Measurements from ENCODE around the gene TMEM178B.

Gene TMEM178B

GRCh38 chr7:141436575-141437075, 362.8 kb downstream of the TMEM178B start:
- peak in 1 of 2 experiments; percentile 59 for DNase-seq

GRCh38 chr7:141439164-141439563, 365.3 kb downstream of the TMEM178B start:
- DNase-seq = no peak

- DNase-seq = no peak
Observed at GRCh38 chr7:141439776-141440175, 365.9 kb downstream of the TMEM178B start.

GRCh38 chr7:141441837-141442627, 368.2 kb downstream of the TMEM178B start:
- DNase-seq = no peak

- DNase-seq = no peak
Observed at GRCh38 chr7:141442781-141443180, 368.9 kb downstream of the TMEM178B start.

- no peak for DNase-seq
Observed at GRCh38 chr7:141444961-141445360, 371.1 kb downstream of the TMEM178B start.

GRCh38 chr7:141451232-141451631, 377.4 kb downstream of the TMEM178B start:
- no peak for DNase-seq

GRCh38 chr7:141452911-141453310, 379.0 kb downstream of the TMEM178B start:
- DNase-seq = no peak

- no peak for DNase-seq
Observed at GRCh38 chr7:141454338-141454737, 380.5 kb downstream of the TMEM178B start.

GRCh38 chr7:141455723-141456122, 381.9 kb downstream of the TMEM178B start:
- no peak for DNase-seq

- no peak for DNase-seq
Observed at GRCh38 chr7:141456298-141456697, 382.4 kb downstream of the TMEM178B start.

GRCh38 chr7:141456711-141457110, 382.8 kb downstream of the TMEM178B start:
- DNase-seq = no peak

GRCh38 chr7:141460781-141461715, 387.2 kb downstream of the TMEM178B start:
- DNase-seq = no peak

- no peak for DNase-seq
Observed at GRCh38 chr7:141461924-141462323, 388.1 kb downstream of the TMEM178B start.

- no peak for DNase-seq
Observed at GRCh38 chr7:141462958-141463357, 389.1 kb downstream of the TMEM178B start.

- no peak for DNase-seq
Observed at GRCh38 chr7:141463986-141464385, 390.1 kb downstream of the TMEM178B start.

GRCh38 chr7:141464551-141464950, 390.7 kb downstream of the TMEM178B start:
- DNase-seq = no peak

GRCh38 chr7:141466151-141466904, 392.5 kb downstream of the TMEM178B start:
- no peak for DNase-seq

- DNase-seq = no peak
Observed at GRCh38 chr7:141468341-141468740, 394.5 kb downstream of the TMEM178B start.

GRCh38 chr7:141475679-141476078, 401.8 kb downstream of the TMEM178B start:
- no peak for DNase-seq

GRCh38 chr7:141477865-141478264, 404.0 kb downstream of the TMEM178B start:
- DNase-seq = no peak

- DNase-seq = no peak
Observed at GRCh38 chr7:141478845-141479244, 405.0 kb downstream of the TMEM178B start.

GRCh38 chr7:141480953-141481352, 407.1 kb downstream of the TMEM178B start:
- no peak for DNase-seq
